OCI-LY1 (cell line): ENCODE data around the gene XKR3.

Experiments
- EZH2 ChIP-seq: fragments of 200-600 bp; sonication (generic), shearing (Covaris generic); IDR thresholded peaks from 2 replicates; pipeline ENCODE4 v1.8.0; 2017; ENCODE audit warnings: borderline replicate concordance, mixed run types, mild to moderate bottlenecking, antibody characterized with exemption, low read length, moderate library complexity, mixed read lengths
- TF ChIP-seq, protein P1 (sequence below): fragments of 200-600 bp; sonication (generic), shearing (Covaris generic); IDR thresholded peaks from 2 replicates; pipeline ENCODE4 v1.5.1; 2017; ENCODE audit warnings: mild to moderate bottlenecking, antibody characterized with exemption, low read length, moderate library complexity, mixed read lengths

DNA sequence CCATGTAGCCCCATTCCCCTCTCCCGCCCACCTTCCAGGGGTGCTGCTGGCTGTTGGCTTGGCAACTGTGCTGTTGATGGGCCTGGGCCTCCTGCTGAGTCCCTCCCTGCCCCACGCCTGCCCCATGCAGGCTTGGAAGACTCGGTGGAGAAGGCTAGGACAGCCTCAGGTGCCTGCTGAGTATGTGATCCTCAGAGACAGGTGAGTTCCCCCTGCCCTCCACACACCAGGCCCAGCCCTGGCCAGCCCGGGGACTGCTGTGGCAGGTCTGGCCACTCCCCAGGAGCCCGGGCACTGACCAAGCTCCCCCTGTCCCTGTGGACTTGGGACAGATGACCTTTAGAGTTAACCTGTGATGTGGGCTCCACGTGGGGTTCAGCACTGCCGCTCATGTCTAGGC is 20.7 kb upstream of the XKR3 start:
- TF ChIP-seq EZH2: no peak
- TF ChIP-seq, protein P1, sequence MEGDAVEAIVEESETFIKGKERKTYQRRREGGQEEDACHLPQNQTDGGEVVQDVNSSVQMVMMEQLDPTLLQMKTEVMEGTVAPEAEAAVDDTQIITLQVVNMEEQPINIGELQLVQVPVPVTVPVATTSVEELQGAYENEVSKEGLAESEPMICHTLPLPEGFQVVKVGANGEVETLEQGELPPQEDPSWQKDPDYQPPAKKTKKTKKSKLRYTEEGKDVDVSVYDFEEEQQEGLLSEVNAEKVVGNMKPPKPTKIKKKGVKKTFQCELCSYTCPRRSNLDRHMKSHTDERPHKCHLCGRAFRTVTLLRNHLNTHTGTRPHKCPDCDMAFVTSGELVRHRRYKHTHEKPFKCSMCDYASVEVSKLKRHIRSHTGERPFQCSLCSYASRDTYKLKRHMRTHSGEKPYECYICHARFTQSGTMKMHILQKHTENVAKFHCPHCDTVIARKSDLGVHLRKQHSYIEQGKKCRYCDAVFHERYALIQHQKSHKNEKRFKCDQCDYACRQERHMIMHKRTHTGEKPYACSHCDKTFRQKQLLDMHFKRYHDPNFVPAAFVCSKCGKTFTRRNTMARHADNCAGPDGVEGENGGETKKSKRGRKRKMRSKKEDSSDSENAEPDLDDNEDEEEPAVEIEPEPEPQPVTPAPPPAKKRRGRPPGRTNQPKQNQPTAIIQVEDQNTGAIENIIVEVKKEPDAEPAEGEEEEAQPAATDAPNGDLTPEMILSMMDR: no peak
